SK-MEL-5 (cell line): ENCODE measurements around the gene EIF4A3. TPM values are rescaled to one million over a fixed set of nuclear protein-coding genes. Genes with fewer than 3 reads are reported as not detected.
"Not testable (repeated sequence)": the region's sequence is repeated elsewhere in the genome, so short reads cannot be mapped to it uniquely, and the experiment has no call there.

Experiments used
- DNase-seq: peaks from one replicate; pipeline ENCODE4 v3.0.0-alpha.2; 2016; ENCODE audit warnings: low read depth, low spot score
- in situ Hi-C: cut with HindIII; loops from 2 replicates; pipeline ENCODE4 v1.10.0; 2016; ENCODE audit warnings: low sequenced_read_pairs, high pct_unique_total_duplicates, low pct_unique_long_range_greater_than_20kb
- small RNA-seq, 2 experiments: library from RNA; depleted of rRNA; stranded (forward); fragments of <200 nt; gene quantifications; one replicate each; pipeline ENCODE3, GENCODE V24; 2014
- total RNA-seq: library from RNA; depleted of rRNA; stranded (reverse); fragments of >200 nt; shearing (Covaris generic); gene quantifications from 2 replicates; pipeline ENCODE4 v1.2.3, GENCODE V29; 2014; rRNA removed

The EIF4A3 gene
- total RNA-seq, 1 experiment from 2014 or later: 602 TPM

DNA sequence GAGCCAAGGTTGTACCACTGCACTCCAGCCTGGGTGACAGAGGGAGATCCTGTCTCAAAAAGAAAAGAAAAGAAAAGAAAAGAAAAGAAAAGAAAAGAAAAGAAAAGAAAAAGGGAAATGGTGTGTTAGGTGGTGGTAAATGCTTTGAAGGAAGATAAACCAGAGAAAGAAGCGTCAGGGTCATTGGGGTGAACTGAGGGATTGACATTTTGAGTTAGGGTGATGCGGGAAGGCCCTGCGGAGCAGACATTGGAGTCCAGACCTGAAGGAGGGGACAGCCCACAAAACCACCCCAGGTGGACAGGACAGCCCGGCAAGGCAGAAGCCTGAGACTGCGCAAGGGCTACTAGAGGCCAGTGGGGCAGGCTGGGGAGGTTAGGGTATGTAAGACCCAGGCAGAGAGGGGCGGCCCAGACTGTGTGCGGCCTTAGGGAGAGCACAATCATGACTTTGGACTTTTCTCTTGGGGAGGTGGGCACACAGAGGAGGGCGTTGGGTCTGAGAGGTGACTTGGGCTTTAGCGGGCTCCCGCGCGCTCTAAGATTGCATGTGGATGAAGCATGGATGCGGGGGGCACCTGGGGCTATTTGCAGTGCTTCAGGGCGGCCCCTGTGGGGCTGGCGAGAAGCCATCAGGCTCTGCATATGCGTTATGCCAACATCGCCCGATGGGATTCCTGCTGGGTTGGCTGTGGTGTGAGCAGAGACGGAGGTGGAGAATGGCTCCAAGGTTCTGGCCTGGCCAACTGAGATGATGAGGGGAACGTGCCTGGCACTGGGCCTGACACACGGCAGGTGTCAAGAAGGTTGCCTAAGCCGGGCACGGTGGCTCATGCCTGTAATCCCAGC is 48.9 kb downstream of the EIF4A3 start:
- DNase-seq: no peak
- in situ Hi-C loops: no loop called here

DNA sequence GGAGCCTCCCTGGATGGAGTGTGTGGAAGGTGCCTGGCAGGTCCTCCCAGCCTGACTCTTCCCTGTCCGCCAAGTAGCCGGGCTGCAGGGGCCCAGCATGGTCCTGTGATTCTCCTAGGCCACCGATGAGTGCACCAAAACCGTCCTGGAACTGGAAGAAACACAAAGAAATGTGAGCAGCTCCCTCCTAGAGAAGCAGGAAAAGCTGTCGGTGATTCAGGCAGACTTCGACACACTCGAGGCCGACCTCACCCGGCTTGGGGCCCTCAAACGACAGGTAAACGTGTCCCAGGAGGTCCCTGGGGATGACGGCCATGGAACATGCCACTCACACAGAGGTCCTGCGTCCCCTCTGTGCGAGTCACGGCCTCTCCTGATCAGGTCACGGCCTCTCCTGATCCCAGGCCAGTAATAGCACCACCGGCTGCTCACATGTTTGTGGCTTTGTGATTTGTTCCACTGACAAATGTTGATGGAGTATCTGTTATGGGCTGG is 49.8 kb downstream of the EIF4A3 start:
- in situ Hi-C loops: no loop called here
- DNase-seq: no peak

DNA sequence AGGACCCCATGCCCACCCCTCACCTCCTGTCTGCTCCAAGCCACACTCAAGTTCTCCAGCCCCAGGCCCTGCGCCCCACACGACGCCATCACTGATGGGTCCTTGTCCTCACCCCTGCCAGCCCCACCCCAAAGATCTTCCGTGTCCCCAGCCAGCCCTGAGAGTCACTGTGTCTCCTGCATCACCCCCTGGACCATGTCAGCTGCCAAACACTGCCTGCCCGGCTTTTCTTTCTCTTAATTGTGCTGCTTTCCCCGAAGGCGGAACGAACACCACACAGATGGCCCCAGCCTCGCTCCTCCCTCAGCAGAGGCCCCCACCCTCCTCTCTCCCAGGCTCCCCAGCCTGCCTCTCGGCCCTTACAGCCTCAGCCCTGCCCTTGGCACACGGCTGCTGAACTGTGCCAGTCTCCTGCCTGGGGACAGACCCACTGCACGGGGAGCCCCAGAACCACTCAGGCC is 50.3 kb downstream of the EIF4A3 start:
- no peak for DNase-seq
- in situ Hi-C loops: no loop called here

DNA sequence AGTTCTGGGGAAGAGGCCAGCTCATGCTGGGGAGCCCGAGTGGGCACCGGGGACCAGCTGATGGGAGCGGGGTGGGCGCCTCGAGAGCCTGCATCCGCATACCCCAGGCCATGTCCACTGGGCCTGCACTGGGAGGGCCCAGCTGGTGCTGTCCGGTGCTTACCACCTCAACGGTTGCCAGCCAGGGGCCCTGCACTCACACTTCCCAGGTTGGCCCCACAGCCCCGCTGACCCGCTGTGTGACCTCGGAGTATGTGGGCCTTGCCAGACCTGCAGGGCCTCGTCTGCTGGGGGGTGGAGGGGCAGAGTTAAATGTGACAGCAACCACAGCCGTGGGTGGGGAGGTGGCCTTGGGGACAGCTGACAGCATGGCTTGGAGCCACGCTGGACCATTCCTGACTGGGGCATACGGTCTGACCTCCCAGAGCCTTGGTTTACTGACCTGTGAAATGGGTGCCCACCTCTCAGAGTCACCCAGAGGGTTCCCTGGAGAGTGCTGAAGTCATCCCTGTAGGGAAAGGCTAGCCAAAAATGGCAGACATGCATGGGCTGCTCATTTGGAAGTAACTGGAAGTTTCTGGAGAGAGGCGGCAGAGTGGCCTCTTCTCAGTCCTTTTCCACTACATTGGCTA is 51.0 kb downstream of the EIF4A3 start:
- DNase-seq: no peak
- in situ Hi-C loops: no loop called here

DNA sequence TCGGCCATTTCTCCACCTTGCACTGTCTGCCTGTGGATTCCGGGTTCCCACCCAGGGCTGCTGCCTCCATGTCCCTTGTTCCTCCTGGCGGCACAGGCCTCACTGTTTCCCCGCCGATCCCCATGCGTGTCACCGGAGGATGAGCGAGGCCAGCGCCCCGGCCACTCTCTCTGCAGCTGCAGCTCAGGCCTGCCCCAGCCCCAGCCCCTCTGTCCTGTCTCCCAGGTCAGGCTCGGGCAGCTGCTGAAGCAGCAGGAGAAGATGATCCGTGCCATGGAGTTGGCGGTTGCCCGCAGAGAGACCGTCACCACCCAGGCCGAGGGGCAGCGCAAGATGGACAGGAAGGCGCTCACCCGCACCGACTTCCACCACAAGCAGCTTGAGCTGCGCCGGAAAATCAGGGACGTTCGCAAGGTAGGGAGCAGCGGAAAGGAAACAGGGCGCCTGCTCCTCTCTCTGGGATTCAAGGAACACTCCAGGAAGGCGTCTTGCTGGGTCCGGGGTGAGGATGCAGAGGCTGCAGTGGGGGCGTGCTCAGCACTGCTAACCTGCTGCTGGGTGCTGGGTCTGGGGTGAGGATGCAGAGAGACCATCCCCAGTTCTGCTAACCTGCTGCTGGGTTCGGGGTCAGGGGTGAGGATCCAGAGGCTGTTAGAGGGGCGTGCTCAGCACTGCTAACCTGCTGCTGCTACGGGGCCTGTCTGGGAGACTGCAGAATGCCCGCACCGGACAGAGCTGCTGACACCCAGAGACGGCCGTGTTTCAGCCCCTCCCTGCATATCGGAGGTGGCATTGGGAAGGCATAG is 51.7 kb downstream of the EIF4A3 start:
- DNase-seq: no peak
- in situ Hi-C loops: no loop called here

DNA sequence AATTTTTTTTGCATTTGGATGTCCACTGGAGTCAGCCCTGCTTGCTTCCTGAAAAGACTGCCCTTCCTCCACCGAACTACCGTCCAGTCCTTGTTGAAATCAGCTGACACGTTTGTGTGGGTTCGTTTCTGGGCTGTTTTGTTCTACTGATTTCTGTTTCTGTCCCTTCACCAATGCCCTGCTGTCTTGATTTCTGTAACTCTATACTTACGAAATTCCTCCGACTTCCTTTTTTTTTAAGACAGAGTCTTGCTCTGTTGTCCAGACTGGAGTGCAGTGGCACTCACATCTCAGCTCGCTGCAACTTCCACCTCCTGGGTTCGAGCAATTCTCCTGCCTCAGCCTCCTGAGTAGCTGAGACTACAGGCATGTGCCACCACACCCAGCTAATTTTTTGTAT is 54.0 kb downstream of the EIF4A3 start:
- in situ Hi-C loops: no loop called here

DNA sequence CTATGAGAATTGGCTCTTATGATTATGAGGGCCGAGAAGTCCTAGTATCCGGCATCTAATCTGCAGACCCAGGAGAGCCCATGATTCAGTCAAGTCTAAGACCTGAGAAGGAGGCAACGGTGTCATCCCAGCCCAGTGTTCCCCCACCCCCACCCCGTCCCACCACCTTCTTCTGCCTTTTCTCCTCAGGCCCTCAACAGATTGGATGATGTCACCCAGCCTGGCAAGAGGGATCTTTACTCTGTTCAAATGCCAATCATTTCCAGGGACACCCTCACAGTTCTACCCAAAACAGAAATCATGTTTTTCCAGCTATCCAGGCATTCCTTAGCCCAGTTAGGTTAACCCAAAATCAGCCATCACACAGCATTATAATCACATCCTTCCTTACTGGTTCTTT is 55.6 kb downstream of the EIF4A3 start:
- no peak for DNase-seq
- in situ Hi-C loops: no loop called here

More for the DNA sequence above, 54.0 kb downstream of the EIF4A3 start:
- peak; percentile 37 for DNase-seq

DNA sequence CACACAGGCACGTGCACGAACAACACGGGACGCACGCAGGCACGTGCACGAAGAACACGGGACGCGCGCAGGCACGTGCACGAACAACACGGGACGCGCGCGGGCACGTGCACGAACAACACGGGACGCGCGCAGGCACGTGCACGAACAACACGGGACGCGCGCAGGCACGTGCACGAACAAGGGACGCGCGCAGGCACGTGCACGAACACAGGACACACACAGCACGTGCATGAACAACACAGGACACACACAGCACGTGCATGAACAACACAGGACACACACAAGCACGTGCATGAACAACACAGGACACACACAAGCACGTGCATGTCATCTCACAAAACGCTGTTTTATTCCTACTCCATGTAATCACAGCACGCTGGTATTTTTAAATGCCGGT is 56.8 kb downstream of the EIF4A3 start:
- DNase-seq, in situ Hi-C loops: not testable (repeated sequence)

DNA sequence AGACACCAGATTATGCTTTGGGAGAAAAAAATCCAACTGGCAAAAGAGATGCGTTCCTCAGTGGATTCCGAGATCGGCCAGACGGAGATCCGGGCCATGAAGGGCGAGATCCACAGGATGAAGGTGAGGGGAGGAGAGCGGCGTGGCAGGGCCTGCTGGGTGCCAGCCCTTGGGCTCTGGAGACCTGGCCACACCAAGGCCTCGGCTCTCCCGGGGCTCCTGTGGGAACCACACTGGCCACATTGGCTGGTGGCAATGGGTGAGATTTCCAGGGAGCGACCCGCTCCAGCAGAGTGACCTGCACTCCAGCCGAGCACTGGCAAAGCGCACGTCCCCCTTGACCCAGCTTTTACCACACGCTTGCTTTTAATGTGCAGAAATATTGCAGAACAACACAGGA is 57.2 kb downstream of the EIF4A3 start:
- DNase-seq: no peak
- in situ Hi-C loops: no loop called here

DNA sequence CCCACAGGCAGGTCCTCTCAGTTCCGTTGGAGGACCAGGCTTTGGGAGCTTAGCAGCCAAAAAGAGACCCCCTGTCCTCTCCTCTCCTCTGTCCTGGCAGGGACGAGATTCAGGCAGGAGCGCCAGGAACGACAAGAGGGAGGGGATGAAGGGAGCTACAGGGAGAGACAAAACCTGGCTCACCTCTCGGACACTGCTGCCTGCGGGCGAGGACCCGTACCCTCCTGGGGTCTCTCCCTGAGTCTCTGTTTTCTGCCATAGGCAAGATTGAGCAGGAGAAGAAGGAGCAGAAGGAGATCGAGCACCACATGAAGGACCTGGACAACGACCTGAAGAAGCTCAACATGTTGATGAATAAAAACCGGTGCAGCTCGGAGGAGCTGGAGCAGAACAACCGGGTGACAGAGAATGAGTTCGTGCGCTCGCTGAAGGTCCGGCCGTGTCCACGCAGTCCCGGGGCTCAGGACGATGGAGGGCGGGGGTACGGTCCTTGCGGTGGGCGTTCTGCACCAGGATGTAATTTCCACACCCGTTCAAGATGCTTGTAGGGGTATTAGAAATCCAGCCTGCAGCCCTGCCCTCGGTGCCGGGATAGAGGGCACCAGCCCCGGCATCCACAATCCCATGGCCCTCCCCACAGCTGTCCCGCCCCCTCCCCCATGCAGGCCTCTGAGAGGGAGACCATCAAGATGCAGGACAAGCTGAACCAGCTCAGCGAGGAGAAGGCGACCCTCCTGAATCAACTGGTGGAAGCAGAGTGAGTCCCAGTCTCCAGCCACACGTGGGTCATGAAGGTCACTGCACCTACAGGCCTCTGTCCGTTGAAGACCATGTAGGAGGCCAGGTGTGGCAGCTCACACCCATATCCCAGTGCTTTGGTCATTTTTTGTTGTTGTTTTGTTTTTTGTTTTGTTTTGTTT is 59.3 kb downstream of the EIF4A3 start:
- in situ Hi-C loops: no loop called here
- DNase-seq: no peak

DNA sequence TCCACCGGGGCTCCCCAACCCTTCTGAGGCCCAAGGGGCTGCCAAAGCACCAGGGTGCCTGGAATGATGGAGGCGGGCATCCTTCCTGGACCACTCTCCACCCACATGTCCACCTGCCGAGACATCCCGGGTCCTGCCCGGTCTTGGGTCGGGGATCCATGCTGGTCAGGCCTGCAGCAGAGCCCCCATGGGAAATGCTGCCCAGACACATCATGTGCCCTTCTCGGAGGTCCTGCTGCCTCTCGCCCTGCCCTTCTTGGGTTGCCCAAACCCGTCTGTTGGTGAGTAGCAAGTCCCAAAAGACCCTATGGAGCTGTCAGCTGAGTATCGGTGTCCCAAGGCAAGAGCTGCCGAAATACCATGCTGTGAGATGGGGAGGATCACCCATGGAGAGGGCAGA is 60.3 kb downstream of the EIF4A3 start:
- no peak for DNase-seq
- in situ Hi-C loops: no loop called here

DNA sequence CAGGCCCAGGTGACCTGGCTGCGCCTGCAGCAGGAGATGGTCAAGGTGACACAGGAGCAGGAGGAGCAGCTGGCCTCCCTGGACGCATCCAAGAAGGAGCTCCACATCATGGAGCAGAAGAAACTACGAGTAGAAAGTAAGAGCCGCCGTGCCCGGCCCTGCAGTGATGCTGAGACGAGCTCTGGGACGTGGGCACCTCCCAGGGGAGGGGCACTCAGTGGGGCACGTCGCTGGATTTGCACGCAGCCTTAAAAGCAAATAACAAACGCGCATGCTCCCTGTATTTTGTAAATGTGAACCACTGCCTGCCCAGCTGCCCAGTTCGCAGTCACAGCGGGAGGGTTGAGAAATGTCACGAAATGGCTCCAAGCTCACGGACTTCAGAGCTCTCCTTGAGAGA is 60.8 kb downstream of the EIF4A3 start:
- in situ Hi-C loops: no loop called here
- no peak for DNase-seq

DNA sequence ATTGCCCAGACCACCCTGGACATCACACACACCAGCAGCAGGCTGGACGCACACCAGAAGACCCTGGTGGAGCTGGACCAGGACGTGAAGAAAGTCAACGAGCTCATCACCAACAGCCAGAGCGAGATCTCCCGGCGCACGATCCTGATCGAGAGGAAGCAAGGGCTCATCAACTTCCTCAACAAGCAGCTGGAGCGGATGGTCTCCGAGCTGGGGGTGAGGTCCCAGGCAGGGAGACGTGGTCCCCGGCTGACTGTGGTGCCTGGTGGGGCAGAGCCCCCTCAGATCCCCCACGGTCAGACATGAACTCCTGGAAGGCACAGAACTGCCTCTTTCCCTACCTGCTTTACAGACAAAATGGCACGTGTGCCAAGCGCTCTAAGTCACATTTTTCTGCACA is 62.2 kb downstream of the EIF4A3 start:
- DNase-seq: no peak
- in situ Hi-C loops: no loop called here

Small RNA genes lying within 50 kb of the gene (small RNA-seq; reads per million reads assigned to genes)
- 0 reads per million in 2 experiments for gene AC087741.2
- gene MIR1268B: 0 reads per million in 2 experiments

Other genes starting within 250 kb of the EIF4A3 start
- 1,021 and 1,023 TPM in 2 replicates for gene TBC1D16, start 111.3 kb downstream of the EIF4A3 start, total RNA-seq
- 9.0 and 12.9 TPM in 2 replicates for gene CCDC40, start 110.5 kb downstream of the EIF4A3 start, total RNA-seq
- gene GAA, start 45.5 kb downstream of the EIF4A3 start, total RNA-seq: 88.7 and 97.7 TPM in 2 replicates
- 19.6 and 23.2 TPM in 2 replicates for gene CARD14, start 22.9 kb upstream of the EIF4A3 start, total RNA-seq
- 21.5 and 30.4 TPM in 2 replicates for gene SGSH, start 73.2 kb upstream of the EIF4A3 start, total RNA-seq
- 22.1 and 23.6 TPM in 2 replicates for gene SLC26A11, start 73.3 kb upstream of the EIF4A3 start, total RNA-seq
- 117 and 140 TPM in 2 replicates for gene RNF213, start 113.7 kb upstream of the EIF4A3 start, total RNA-seq